Panc1 (cell line): ENCODE measurements around the gene MYCN. TPM values are rescaled to one million over a fixed set of nuclear protein-coding genes. Genes with fewer than 3 reads are reported as not detected.

Experiments used
- ATAC-seq: fragments of 200-7000 bp; cut with Tn5 transposase; 2 replicates; pipeline ENCODE4 v1.9.1; 2020; ENCODE audit warnings: mild to moderate bottlenecking, moderate library complexity
- BruUV-seq: library from RNA; stranded (reverse); fragments of 400-500 nt; replicated peaks from 2 replicates; lab custom pipeline; 2021; lab: Mats Ljungman, UMichigan
- CTCF ChIA-PET: fragments of 300-600 bp; sonication (Branson Sonifier 250); formaldehyde crosslinking; loops from one replicate; lab custom pipeline; 2022; ENCODE audit warnings: antibody characterized with exemption; lab: Charles Lee
- POLR2A ChIA-PET: fragments of 300-600 bp; sonication (Branson Sonifier 250); formaldehyde crosslinking; loops from one replicate; lab custom pipeline; 2022; ENCODE audit warnings: antibody characterized with exemption; lab: Charles Lee
- DNase-seq: peaks from one replicate; pipeline ENCODE4 v3.0.0-alpha.2; 2010; ENCODE audit warnings: low read depth, low spot score
- H3K27ac ChIP-seq: 2 replicates; pipeline ENCODE4 v1.5.1; 2011; ENCODE audit warnings: mild to moderate bottlenecking, low read length, inconsistent platforms
- H3K27me3 ChIP-seq: fragments of 200-500 bp; sonication (Bioruptor generic); 2 replicates; pipeline ENCODE4 v1.6.0; 2014; ENCODE audit warnings: low read length, inconsistent platforms; ENCODE audit not compliant: control insufficient read depth, insufficient read depth
- H3K36me3 ChIP-seq: fragments of 200-500 bp; sonication (Bioruptor generic); 2 replicates; pipeline ENCODE4 v1.5.1; 2014; ENCODE audit warnings: inconsistent platforms, mild to moderate bottlenecking, low read length, moderate library complexity; ENCODE audit not compliant: control insufficient read depth, insufficient read depth
- H3K4me1 ChIP-seq: 2 replicates; pipeline ENCODE4 v1.5.1; 2011; ENCODE audit warnings: inconsistent platforms, mild to moderate bottlenecking, low read length, moderate library complexity; ENCODE audit not compliant: control insufficient read depth, insufficient read depth
- H3K4me3 ChIP-seq, 2 experiments: 2 replicates each; pipeline ENCODE4 v1.5.1; 2011 to 2012; ENCODE audit warnings: low read depth in 2 of 2, low read length in 2 of 2, mild to moderate bottlenecking in 2 of 2, inconsistent platforms in 1 of 2, moderate library complexity in 1 of 2
- H3K9me3 ChIP-seq: fragments of 200-500 bp; sonication (Bioruptor generic); 2 replicates; pipeline ENCODE4 v1.5.1; 2014; ENCODE audit warnings: low read depth, mild to moderate bottlenecking, inconsistent platforms, low read length, moderate library complexity; ENCODE audit not compliant: control insufficient read depth, insufficient read depth
- CTCF ChIP-seq: fragments of 450-650 bp; IDR thresholded peaks from 2 replicates; pipeline ENCODE4 v1.5.1; 2017; ENCODE audit warnings: mild to moderate bottlenecking
- POLR2AphosphoS5 ChIP-seq: IDR thresholded peaks from 2 replicates; pipeline ENCODE4 v1.6.1; 2012; ENCODE audit warnings: mild to moderate bottlenecking, low read depth, low read length, moderate library complexity
- SIN3A ChIP-seq: IDR thresholded peaks from 2 replicates; pipeline ENCODE4 v1.6.1; 2012; ENCODE audit warnings: low read depth, mild to moderate bottlenecking, low read length, moderate library complexity, borderline replicate concordance; ENCODE audit not compliant: insufficient read depth
- TCF7L2 ChIP-seq: IDR thresholded peaks from 2 replicates; pipeline ENCODE4 v1.6.1; 2011; ENCODE audit warnings: mild to moderate bottlenecking, low read depth, low read length, inconsistent platforms
- in situ Hi-C: cut with HindIII; loops from 2 replicates; pipeline ENCODE4 v1.10.0; 2016; ENCODE audit warnings: low sequenced_read_pairs, low pct_unique_long_range_greater_than_20kb
- intact Hi-C: fragments of 100-400 bp; cut with micrococcal nuclease; formaldehyde crosslinking; loops from one replicate; pipeline ENCODE4 v1.10.0; 2022; ENCODE audit not compliant: unreplicated experiment
- total RNA-seq: library from RNA; stranded (reverse); gene quantifications from one replicate; pipeline ENCODE4 v1.2.1, GENCODE V29; 2021; ENCODE audit not compliant: unreplicated experiment
- TF ChIP-seq, protein P1 (sequence below), 2 experiments: IDR thresholded peaks; 2 replicates each; pipeline ENCODE4 v1.6.1; 2011 to 2012; ENCODE audit warnings: low read depth in 2 of 2, control low read depth in 1 of 2, low read length in 1 of 2, mild to moderate bottlenecking in 1 of 2, moderate library complexity in 1 of 2; ENCODE audit not compliant: insufficient read depth in 1 of 2

Gene MYCN
- total RNA-seq, 1 experiment from 2014 or later = not detected

DNA sequence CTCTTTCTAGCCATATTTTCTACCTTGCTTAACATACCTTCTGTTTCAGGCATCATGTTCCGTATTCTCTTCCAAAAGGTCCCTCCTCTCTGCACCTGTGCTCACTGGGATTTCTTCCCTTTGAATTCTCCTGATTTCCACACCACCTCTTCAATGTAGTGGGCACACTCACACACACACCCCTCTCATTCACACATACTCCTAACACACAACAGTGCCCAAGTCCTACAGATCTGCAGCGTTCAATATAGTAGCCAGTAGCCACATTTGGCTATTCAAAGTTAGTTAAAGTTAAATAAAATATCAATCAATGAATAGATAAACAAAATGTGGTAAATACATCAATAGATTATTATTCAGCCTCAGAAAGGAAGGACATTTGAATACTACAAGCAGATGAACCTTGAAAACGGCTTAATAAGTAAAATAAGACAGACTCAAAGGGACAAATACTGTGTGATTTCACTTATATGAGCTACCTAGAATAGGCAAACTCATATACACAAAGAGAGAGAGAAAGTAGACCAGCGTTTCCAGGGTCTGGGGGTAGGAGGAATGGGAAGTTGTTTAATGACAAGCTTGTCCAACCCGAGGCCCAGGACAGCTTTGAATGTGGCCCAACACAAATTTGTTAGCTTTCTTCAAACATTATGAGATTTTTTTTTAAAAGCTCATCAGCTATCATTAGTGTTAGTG is 34.4 kb downstream of the MYCN start:
- no peaks in the 10 kb centered on the region for H3K9me3 ChIP-seq
- POLR2A ChIA-PET = no interaction called here
- H3K4me3 ChIP-seq = no peak overlapping the region
- intact Hi-C loops (no loop called here), in situ Hi-C loops (no loop called here)
- H3K4me1 ChIP-seq = no peaks in the 10 kb centered on the region
- ATAC-seq (no peak), DNase-seq (no peak)
- no peaks in the 10 kb centered on the region for H3K27me3 ChIP-seq
- TF ChIP-seq TCF7L2 (no peak), SIN3A (no peak), POLR2AphosphoS5 (no peak), CTCF (no peak)
- TF ChIP-seq, protein P1, sequence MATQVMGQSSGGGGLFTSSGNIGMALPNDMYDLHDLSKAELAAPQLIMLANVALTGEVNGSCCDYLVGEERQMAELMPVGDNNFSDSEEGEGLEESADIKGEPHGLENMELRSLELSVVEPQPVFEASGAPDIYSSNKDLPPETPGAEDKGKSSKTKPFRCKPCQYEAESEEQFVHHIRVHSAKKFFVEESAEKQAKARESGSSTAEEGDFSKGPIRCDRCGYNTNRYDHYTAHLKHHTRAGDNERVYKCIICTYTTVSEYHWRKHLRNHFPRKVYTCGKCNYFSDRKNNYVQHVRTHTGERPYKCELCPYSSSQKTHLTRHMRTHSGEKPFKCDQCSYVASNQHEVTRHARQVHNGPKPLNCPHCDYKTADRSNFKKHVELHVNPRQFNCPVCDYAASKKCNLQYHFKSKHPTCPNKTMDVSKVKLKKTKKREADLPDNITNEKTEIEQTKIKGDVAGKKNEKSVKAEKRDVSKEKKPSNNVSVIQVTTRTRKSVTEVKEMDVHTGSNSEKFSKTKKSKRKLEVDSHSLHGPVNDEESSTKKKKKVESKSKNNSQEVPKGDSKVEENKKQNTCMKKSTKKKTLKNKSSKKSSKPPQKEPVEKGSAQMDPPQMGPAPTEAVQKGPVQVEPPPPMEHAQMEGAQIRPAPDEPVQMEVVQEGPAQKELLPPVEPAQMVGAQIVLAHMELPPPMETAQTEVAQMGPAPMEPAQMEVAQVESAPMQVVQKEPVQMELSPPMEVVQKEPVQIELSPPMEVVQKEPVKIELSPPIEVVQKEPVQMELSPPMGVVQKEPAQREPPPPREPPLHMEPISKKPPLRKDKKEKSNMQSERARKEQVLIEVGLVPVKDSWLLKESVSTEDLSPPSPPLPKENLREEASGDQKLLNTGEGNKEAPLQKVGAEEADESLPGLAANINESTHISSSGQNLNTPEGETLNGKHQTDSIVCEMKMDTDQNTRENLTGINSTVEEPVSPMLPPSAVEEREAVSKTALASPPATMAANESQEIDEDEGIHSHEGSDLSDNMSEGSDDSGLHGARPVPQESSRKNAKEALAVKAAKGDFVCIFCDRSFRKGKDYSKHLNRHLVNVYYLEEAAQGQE (IDR thresholded peaks at IDR 0.05; ENCODE audit: insufficient read depth in 1 of 2, low read depth in 2 of 2, low read length in 1 of 2) = no peak
- no TSS peak for BruUV-seq
- no peaks in the 10 kb centered on the region for H3K36me3 ChIP-seq
- H3K27ac ChIP-seq = no peak overlapping the region
- CTCF ChIA-PET = no interaction called here

GRCh38 chr2:15975261-15975600 is 34.9 kb downstream of the MYCN start:
- Histone ChIP-seq H3K9me3 (no peaks in the 10 kb centered on the region), H3K4me1 (no peaks in the 10 kb centered on the region), H3K4me3 (no peak overlapping the region), H3K27ac (no peak overlapping the region), H3K36me3 (no peaks in the 10 kb centered on the region), H3K27me3 (no peaks in the 10 kb centered on the region)
- DNase-seq = no peak
- no TSS peak for BruUV-seq
- in situ Hi-C loops = no loop called here
- intact Hi-C loops = no loop called here
- no peak for TF ChIP-seq POLR2AphosphoS5
- no peak for TF ChIP-seq CTCF
- TF ChIP-seq, protein P1 (IDR thresholded peaks at IDR 0.05; ENCODE audit: insufficient read depth in 1 of 2, low read depth in 2 of 2, low read length in 1 of 2) = no peak
- no peak for TF ChIP-seq TCF7L2
- TF ChIP-seq SIN3A = no peak
- ATAC-seq = no peak
- ChIA-PET CTCF (no interaction called here), POLR2A (no interaction called here)
